Uterus (tissue), 2 donors: Measurements from ENCODE around the gene DNAH17.

Experiments
- CTCF ChIP-seq, 4 experiments: fragments of 200-600 bp in 2 of 4; fragments of 450-650 bp in 2 of 4; sonication (generic) in 2 of 4; IDR thresholded peaks; one replicate each; pipeline ENCODE4 v1.5.1; 2016 to 2019; ENCODE audit warnings: antibody characterized with exemption in 4 of 4, mild to moderate bottlenecking in 2 of 4, moderate library complexity in 1 of 4
- POLR2A ChIP-seq, 2 donors: fragments of 450-650 bp; IDR thresholded peaks; one replicate each; pipeline ENCODE4 v1.6.1; 2016; ENCODE audit warnings: antibody characterized with exemption in 2 of 2, mild to moderate bottlenecking in 1 of 2, moderate library complexity in 1 of 2

DNA sequence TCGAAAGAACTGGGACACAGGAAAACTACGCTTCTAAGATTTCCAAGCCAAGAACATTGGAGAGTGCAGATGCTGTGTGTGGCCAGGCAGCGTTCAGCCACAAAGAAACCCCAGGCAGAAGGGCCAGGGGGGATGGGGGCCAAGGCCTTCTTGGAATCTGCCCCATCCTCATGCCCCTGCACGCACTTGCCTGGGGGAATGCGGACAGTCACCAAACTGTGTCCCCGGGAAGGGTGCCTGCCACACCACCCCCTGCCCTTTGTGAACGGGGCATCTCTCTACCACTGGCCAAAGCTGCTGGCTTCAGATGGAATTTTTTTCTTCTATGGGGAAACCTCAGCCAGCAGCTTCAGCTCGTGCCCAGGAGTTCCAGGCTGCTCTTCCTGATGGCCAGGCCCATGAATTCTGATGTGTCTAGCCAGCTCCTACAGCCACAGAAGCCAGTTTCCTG lies 32.0 kb upstream of the DNAH17 start:
- TF ChIP-seq CTCF (IDR thresholded peaks at IDR 0.05) (no peak), POLR2A (IDR thresholded peaks at IDR 0.05) (no peak)
